Measurements from ENCODE around the gene IL1R2.

Gene IL1R2

GRCh38 chr2:101952551-101952950 is 39.2 kb upstream of the IL1R2 start:
- FAIRE-seq = no peak
- no peak for DNase-seq (ENCODE audit: insufficient read length, low spot score)
- no peak for TF ChIP-seq CTCF (IDR thresholded peaks at IDR 0.05; ENCODE audit: insufficient read depth, missing control alignments)

- FAIRE-seq = no peak
- TF ChIP-seq CTCF (IDR thresholded peaks at IDR 0.05; ENCODE audit: insufficient read depth, missing control alignments) = no peak
Observed at GRCh38 chr2:101956465-101957438, 35.0 kb upstream of the IL1R2 start.

GRCh38 chr2:101958061-101958460 is 33.7 kb upstream of the IL1R2 start:
- no peak for FAIRE-seq
- TF ChIP-seq CTCF (IDR thresholded peaks at IDR 0.05; ENCODE audit: insufficient read depth, missing control alignments) = no peak
- no peak for DNase-seq (ENCODE audit: insufficient read length, low spot score)

More at GRCh38 chr2:101956465-101957438, 35.0 kb upstream of the IL1R2 start:
- DNase-seq (ENCODE audit: insufficient read length, low spot score) = no peak

- FAIRE-seq (no peak), DNase-seq (ENCODE audit: insufficient read length, low spot score) (no peak)
- no peak for TF ChIP-seq CTCF (IDR thresholded peaks at IDR 0.05; ENCODE audit: insufficient read depth, missing control alignments)
Observed at GRCh38 chr2:101960819-101961337, 30.9 kb upstream of the IL1R2 start.

GRCh38 chr2:101961338-101962191 is 30.2 kb upstream of the IL1R2 start:
- TF ChIP-seq CTCF (IDR thresholded peaks at IDR 0.05; ENCODE audit: insufficient read depth, missing control alignments) = no peak
- no peak for DNase-seq (ENCODE audit: insufficient read length, low spot score)
- FAIRE-seq = no peak

- FAIRE-seq (no peak), DNase-seq (ENCODE audit: insufficient read length, low spot score) (no peak)
Observed at GRCh38 chr2:101962309-101962708, 29.5 kb upstream of the IL1R2 start.

More at GRCh38 chr2:101962309-101962708, 29.5 kb upstream of the IL1R2 start:
- no peak for TF ChIP-seq CTCF (IDR thresholded peaks at IDR 0.05; ENCODE audit: insufficient read depth, missing control alignments)

Data from D721Med (cell line).